Activated CD4-positive, alpha-beta T cell treated with anti-CD3 and anti-CD28 coated beads, Interleukin-2, Interleukin-6, amounts not matched to agents 100 ng/mL and 50 ng/mL, durations not matched to agents 16 hours and 8 hours (primary cell): ENCODE data around the gene DAAM2.

ENCODE experiments used
- DNase-seq: peaks from one replicate; pipeline ENCODE4 v3.0.0-alpha.2; 2020

DAAM2 gene

GRCh38 chr6:39790772-39791171 lies 1.4 kb upstream of the DAAM2 start:
- no peak for DNase-seq

DNA sequence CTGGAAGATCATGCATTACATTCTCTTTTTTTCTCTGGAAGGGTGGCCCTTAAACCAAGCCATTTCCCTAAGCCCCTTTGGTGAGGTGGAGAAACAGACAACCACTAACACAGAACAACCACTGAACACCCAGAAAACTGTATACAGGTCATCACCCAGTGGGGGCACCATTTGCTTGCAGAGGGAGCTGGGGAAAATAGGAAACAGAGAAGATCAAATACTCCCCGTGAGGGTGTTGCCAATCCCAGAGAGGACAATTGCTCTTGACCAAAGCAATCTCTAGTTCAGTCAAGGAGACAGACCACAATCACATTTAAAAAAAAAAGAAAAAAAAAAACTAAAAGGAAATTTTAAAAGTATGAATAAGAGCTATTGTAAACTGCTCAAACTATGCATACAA lies 865 bp upstream of the DAAM2 start:
- no peak for DNase-seq

GRCh38 chr6:39792540-39793450 lies 619 bp downstream of the DAAM2 start:
- no peak for DNase-seq

DNA sequence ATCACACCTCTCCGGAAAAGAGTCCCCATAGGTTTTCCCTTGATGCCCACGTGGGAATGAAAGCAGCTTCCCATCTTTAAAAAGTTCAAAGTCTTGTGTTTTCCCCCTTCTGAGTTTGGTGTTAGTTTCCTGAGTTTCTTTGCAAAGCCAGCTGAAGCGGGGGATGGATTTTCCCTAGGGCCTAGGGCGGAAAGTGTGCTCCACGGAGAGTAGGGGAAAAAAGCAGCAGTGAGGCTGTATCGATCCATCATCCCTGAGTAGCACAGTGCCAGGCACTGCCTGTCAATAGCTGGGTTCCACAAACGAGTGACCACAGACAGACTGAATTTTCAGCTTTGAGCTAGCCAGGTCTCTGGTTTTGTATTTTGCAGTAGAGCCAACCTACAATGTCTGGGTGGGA lies 1.3 kb downstream of the DAAM2 start:
- DNase-seq: no peak

GRCh38 chr6:39794231-39794630 lies 2.1 kb downstream of the DAAM2 start:
- no peak for DNase-seq

- no peak for DNase-seq
Observed at GRCh38 chr6:39797751-39798150, 5.6 kb downstream of the DAAM2 start.

DNA sequence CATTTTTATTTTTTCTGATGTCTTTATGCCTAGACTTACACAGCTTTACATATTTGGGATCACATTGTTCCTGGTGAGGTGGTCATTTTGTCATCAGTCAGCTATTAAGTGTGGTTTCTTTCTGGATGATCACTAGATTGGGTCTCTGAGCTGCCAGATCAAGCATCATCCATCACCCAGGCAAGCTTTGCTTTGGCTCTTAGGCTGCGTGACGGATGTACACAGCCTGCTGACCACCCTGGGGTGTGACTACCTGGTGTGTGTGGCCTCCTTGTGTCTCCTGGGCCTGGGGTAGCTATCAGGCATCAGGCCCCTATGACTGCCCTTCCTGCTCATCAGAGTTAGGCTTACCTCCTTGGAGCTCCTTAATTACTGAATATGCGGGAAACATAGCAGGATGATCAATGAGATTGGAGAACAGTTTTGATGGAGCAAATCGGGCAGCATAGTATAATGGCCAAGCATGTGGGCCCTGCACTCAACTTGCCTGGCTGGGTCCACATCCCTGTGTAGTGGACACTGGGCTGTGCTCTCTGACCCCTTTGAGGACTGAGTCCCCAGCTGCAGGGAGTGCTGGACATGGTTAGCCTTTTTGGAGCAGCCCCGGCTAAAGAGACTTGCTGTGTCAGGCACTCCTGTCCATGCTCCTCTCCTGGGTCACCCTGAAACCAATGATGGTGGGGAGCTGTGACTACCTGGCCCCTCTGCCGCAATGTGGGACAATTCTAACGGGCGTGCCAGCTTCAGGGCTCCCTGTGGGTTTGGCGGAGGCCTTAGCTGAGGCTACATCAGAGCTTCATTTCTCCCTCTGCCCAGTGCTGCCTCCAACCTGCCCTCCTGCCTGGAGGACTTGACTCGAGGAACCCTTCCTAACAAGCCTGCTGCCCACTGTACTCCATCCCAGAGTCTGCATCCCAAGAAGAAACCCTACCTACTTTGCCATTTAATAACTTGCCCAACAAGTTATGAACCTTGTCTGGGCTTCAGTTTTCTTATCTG lies 8.2 kb downstream of the DAAM2 start:
- no peak for DNase-seq

GRCh38 chr6:39801456-39802251 lies 9.5 kb downstream of the DAAM2 start:
- DNase-seq: no peak

DNA sequence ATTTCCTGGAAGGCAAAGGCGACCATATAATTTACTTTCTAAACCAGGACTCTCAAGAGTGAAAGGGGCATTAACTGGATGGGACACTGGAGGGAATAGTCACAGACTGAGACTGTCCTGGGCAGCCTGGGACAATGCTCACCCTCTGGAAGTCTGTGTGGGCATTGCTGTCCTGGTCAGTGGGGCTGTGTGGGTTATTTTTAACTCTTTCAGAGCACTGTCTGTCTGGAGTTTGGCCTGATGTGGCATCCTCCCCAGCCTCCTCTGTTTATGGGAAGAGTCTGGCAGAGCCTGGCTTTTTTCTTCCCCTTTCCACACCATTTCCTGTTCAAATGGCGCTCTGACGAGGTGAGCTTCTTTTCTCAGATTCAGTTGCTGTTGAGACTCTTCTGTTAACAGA lies 11.7 kb downstream of the DAAM2 start:
- no peak for DNase-seq

GRCh38 chr6:39804466-39805065 lies 12.4 kb downstream of the DAAM2 start:
- no peak for DNase-seq

GRCh38 chr6:39806278-39806677 lies 14.1 kb downstream of the DAAM2 start:
- no peak for DNase-seq

GRCh38 chr6:39808346-39808745 lies 16.2 kb downstream of the DAAM2 start:
- no peak for DNase-seq

DNA sequence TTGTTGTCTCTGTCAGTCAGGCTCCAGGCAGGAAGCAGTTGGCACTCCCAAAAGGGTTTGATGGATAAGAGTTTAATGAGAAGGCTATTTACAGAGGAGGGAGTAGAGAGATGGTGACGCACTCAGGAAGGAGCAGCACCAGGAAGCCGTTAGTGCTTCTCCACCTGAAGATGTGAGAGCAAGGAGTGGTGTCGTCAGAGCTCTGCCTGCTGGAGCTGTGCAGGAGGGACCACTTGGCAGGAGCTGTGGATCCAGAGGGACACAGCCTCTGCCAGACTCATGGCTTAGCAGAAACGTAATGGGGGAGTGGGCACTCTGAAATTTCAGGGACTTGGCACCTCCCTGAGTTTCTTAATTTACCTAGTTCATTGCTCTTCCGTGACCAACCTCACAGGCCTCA lies 16.8 kb downstream of the DAAM2 start:
- no peak for DNase-seq

DNA sequence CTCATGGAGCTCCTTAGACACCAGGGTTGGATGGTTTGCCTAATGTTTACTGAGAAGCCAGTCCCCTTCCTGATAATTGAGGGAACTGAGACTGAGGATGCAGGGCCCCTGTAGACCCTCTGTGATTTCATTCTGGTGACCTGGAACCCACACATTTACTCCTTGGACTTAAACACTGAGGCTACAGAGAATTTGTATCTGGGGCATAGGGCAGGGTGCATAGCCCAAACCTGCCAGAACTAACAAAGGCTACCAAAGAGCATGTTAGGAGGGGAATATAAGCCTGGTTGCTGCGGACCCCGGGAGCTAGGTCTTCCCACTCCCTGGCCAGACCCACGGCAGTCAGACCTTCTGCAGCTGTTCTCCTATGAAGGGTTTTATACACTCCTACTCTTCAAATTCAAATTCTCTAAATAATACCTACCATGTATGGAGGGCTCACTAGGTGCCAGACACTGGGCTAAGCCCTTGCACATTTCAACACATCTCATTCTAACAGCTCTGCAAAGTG lies 19.7 kb downstream of the DAAM2 start:
- DNase-seq: no peak

DNA sequence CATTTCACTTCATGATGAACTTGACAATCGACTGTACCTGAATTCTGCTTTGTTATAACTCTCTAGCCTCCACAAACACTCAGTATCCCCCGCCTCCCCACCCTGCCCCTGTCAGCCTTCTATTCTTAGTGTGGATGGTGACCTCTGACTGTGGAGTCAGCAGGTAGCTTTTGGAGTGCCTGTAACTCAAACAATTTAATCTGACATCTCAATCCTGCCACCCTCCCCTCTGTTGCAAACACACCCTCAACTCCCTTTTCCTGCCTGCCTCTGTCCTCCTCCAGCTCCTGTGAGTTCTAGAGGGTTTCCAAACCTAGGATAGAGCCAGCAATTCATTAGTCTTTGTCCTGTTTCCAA lies 20.3 kb downstream of the DAAM2 start:
- DNase-seq: no peak

DNA sequence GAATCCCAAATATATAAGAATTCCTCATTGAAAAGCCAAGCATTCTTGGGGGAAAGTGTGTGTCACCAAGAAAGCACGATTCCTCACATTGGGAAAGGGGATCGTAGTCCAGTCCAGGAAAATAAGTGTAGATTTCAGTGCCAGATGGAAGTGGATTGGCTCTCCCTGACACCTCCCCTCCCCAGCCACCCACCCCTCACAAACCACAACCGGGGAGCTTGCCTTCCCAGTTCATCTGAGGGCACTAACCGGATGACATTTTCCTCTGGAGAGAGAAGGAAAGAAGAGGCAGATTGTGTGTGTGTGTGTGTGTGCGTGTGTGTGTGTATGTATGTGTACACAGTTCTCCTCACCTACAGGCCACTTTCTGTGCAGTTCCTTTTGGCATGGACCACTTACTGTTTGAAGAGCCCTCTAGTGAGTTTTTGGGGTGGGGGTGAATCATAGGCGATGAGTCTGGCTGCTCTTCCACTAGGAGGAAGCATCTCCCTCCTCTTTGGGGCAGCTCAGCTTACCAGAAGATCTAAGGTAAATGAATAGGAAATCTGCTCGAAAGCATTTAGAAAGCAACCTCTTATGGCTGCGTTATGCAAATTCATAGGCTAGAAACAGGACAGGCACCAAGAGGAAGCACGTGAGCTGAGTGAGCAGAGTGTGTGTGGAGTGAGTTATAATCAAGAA lies 20.8 kb downstream of the DAAM2 start:
- no peak for DNase-seq

DNA sequence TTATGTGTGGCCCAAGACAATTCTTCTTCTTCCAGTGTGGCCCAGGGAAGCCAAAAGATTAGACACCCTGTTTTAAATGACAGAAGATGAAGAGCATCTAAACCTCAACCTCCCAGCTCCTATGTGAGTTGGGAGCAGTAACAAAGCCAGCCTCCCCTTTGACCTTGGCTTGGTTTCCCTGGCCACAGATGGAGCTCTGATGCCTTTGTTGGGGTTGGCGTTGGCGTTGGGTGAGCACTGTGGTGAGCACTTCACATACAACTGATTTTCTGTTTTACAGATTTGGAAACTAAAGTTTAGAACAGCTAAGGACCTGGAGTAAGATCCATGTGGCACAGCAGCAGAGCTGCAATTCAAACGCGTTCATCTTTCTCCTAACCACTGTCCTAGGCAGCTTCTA lies 22.1 kb downstream of the DAAM2 start:
- no peak for DNase-seq

DNA sequence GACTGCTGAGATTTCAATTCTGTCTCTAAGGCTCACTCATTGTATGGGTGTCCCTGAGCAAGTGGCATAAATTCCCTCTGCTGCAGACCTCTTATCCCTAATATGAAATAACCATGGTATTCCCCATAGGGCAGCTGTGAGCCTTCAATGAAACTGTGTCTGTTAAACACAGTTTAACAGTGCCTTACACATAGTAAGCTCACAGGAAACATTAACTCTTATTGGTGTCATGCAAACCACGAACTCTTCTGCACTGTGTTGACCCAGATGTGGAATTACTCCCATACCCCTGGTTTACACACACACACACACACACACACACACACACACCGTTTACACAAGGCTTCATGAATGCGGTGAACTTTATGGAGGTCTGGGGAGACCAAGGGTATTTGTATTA lies 23.2 kb downstream of the DAAM2 start:
- DNase-seq: no peak

- no peak for DNase-seq
Observed at GRCh38 chr6:39816747-39817146, 24.6 kb downstream of the DAAM2 start.

- DNase-seq: no peak
Observed at GRCh38 chr6:39818695-39819094, 26.5 kb downstream of the DAAM2 start.

- DNase-seq: no peak
Observed at GRCh38 chr6:39819228-39819627, 27.1 kb downstream of the DAAM2 start.

GRCh38 chr6:39819676-39820075 lies 27.5 kb downstream of the DAAM2 start:
- no peak for DNase-seq
